Adipocyte (in vitro differentiated cells): ENCODE data around the gene FAM200B.

Source experiments
- DNase-seq: peaks from one replicate; pipeline ENCODE4 v3.0.0-alpha.2; 2015; ENCODE audit warnings: low read depth
- H3K27me3 ChIP-seq: replicated peaks from 2 replicates; pipeline ENCODE4 v1.7.0; 2013; ENCODE audit warnings: mild to moderate bottlenecking, low read length, moderate library complexity; ENCODE audit not compliant: control insufficient read depth, insufficient read depth
- H3K36me3 ChIP-seq: 2 replicates; pipeline ENCODE4 v1.7.0; 2013; ENCODE audit warnings: low read length, mild to moderate bottlenecking, moderate library complexity; ENCODE audit not compliant: control insufficient read depth, insufficient read depth, severe bottlenecking
- H3K4me1 ChIP-seq: 2 replicates; pipeline ENCODE4 v1.7.0; 2013; ENCODE audit warnings: mild to moderate bottlenecking, low read length, moderate library complexity; ENCODE audit not compliant: control insufficient read depth, insufficient read depth
- H3K4me3 ChIP-seq: 2 replicates; pipeline ENCODE4 v1.7.0; 2013; ENCODE audit warnings: mild to moderate bottlenecking, low read length, moderate library complexity
- H3K9ac ChIP-seq: 2 replicates; pipeline ENCODE4 v1.7.0; 2013; ENCODE audit warnings: mild to moderate bottlenecking, low read length, moderate library complexity
- H3K9me3 ChIP-seq: 2 replicates; pipeline ENCODE4 v1.7.0; 2013; ENCODE audit warnings: mild to moderate bottlenecking, low read length, moderate library complexity; ENCODE audit not compliant: control insufficient read depth

FAM200B gene

GRCh38 chr4:15688051-15688450, 6.4 kb downstream of the FAM200B start:
- H3K36me3 ChIP-seq: peaks cover 18% of the 10 kb centered on the region
- no peaks in the 10 kb centered on the region for H3K27me3 ChIP-seq
- peaks cover 68% of the 10 kb centered on the region for H3K4me1 ChIP-seq
- no peak for DNase-seq
- peak overlapping the region; percentile 30 for H3K4me3 ChIP-seq
- H3K9me3 ChIP-seq: no peaks in the 10 kb centered on the region
- H3K9ac ChIP-seq: peak overlapping the region; percentile 49

GRCh38 chr4:15689540-15689939, 7.9 kb downstream of the FAM200B start:
- Histone ChIP-seq H3K36me3 (peaks cover 17% of the 10 kb centered on the region), H3K9me3 (no peaks in the 10 kb centered on the region), H3K9ac (peak overlapping the region; percentile 75), H3K4me1 (peaks cover 55% of the 10 kb centered on the region), H3K27me3 (no peaks in the 10 kb centered on the region), H3K4me3 (peak overlapping the region; percentile 45)
- DNase-seq: no peak

GRCh38 chr4:15690020-15690809, 8.6 kb downstream of the FAM200B start:
- H3K4me1 ChIP-seq: peaks cover 59% of the 10 kb centered on the region
- peak overlapping the region; percentile 45 for H3K4me3 ChIP-seq
- H3K9me3 ChIP-seq: no peaks in the 10 kb centered on the region
- DNase-seq: peak; percentile 79
- no peaks in the 10 kb centered on the region for H3K27me3 ChIP-seq
- H3K36me3 ChIP-seq: peaks cover 15% of the 10 kb centered on the region
- H3K9ac ChIP-seq: peak overlapping the region; percentile 75

GRCh38 chr4:15691346-15692135, 9.9 kb downstream of the FAM200B start:
- peak overlapping the region; percentile 64 for H3K4me3 ChIP-seq
- H3K4me1 ChIP-seq: peaks cover 65% of the 10 kb centered on the region
- H3K36me3 ChIP-seq: peaks cover 10% of the 10 kb centered on the region
- peak overlapping the region; percentile 75 for H3K9ac ChIP-seq
- no peaks in the 10 kb centered on the region for H3K27me3 ChIP-seq
- H3K9me3 ChIP-seq: no peaks in the 10 kb centered on the region
- DNase-seq: peak; percentile 36

GRCh38 chr4:15692602-15693001, 11.0 kb downstream of the FAM200B start:
- Histone ChIP-seq H3K27me3 (no peaks in the 10 kb centered on the region), H3K4me1 (peaks cover 60% of the 10 kb centered on the region), H3K36me3 (no peaks in the 10 kb centered on the region)

GRCh38 chr4:15694431-15694830, 12.8 kb downstream of the FAM200B start:
- no peak overlapping the region for H3K9ac ChIP-seq

More at GRCh38 chr4:15692602-15693001, 11.0 kb downstream of the FAM200B start:
- Histone ChIP-seq H3K4me3 (no peak overlapping the region), H3K9me3 (no peaks in the 10 kb centered on the region), H3K9ac (peak overlapping the region; percentile 75)
- no peak for DNase-seq

GRCh38 chr4:15695240-15695699, 13.6 kb downstream of the FAM200B start:
- peaks cover 33% of the 10 kb centered on the region for H3K4me1 ChIP-seq

More at GRCh38 chr4:15694431-15694830, 12.8 kb downstream of the FAM200B start:
- Histone ChIP-seq H3K27me3 (no peaks in the 10 kb centered on the region), H3K4me1 (peaks cover 42% of the 10 kb centered on the region), H3K4me3 (no peak overlapping the region), H3K36me3 (no peaks in the 10 kb centered on the region), H3K9me3 (no peaks in the 10 kb centered on the region)
- no peak for DNase-seq

GRCh38 chr4:15695729-15696128, 14.1 kb downstream of the FAM200B start:
- no peaks in the 10 kb centered on the region for H3K9me3 ChIP-seq
- peaks cover 29% of the 10 kb centered on the region for H3K4me1 ChIP-seq
- no peak for DNase-seq
- no peaks in the 10 kb centered on the region for H3K27me3 ChIP-seq
- no peak overlapping the region for H3K4me3 ChIP-seq
- no peak overlapping the region for H3K9ac ChIP-seq
- no peaks in the 10 kb centered on the region for H3K36me3 ChIP-seq

More at GRCh38 chr4:15695240-15695699, 13.6 kb downstream of the FAM200B start:
- H3K27me3 ChIP-seq: no peaks in the 10 kb centered on the region
- H3K4me3 ChIP-seq: no peak overlapping the region
- DNase-seq: peak; percentile 25
- no peaks in the 10 kb centered on the region for H3K36me3 ChIP-seq
- no peak overlapping the region for H3K9ac ChIP-seq
- no peaks in the 10 kb centered on the region for H3K9me3 ChIP-seq

- no peak for DNase-seq
- no peaks in the 10 kb centered on the region for H3K9me3 ChIP-seq
- H3K27me3 ChIP-seq: no peaks in the 10 kb centered on the region
- no peak overlapping the region for H3K9ac ChIP-seq
- no peak overlapping the region for H3K4me3 ChIP-seq
- no peaks in the 10 kb centered on the region for H3K36me3 ChIP-seq
- peaks cover 17% of the 10 kb centered on the region for H3K4me1 ChIP-seq
Measured at GRCh38 chr4:15696866-15697265, 15.2 kb downstream of the FAM200B start.

GRCh38 chr4:15702941-15703403, 21.3 kb downstream of the FAM200B start, which contains the start of gene BST1:
TSS of gene BST1 (plus strand) at chr4:15703065. CDS start at chr4:15703145, 80 bp downstream.
- peak within 1 kb of the TSS; percentile 83 for H3K4me3 ChIP-seq
- H3K9me3 ChIP-seq: no peaks in the 10 kb centered on the region
- H3K4me1 ChIP-seq: peaks cover 24% of the 10 kb centered on the region
- peak; percentile 43 for DNase-seq
- no peaks in the 10 kb centered on the region for H3K36me3 ChIP-seq
- H3K27me3 ChIP-seq: no peaks in the 10 kb centered on the region
- H3K9ac ChIP-seq: peak within 1 kb of the TSS; percentile 86

GRCh38 chr4:15703439-15703838, 21.8 kb downstream of the FAM200B start:
- no peak for DNase-seq
- Histone ChIP-seq H3K36me3 (no peaks in the 10 kb centered on the region), H3K9me3 (no peaks in the 10 kb centered on the region), H3K4me1 (peaks cover 27% of the 10 kb centered on the region), H3K9ac (peak overlapping the region; percentile 86), H3K27me3 (no peaks in the 10 kb centered on the region), H3K4me3 (peak overlapping the region; percentile 83)
